ENCODE measurements around the gene CTTNBP2. TPM values are rescaled to one million over a fixed set of nuclear protein-coding genes. Genes with fewer than 3 reads are reported as not detected.

The CTTNBP2 gene
- total RNA-seq, 1 donor from 2014 or later, result 0.18 TPM

DNA sequence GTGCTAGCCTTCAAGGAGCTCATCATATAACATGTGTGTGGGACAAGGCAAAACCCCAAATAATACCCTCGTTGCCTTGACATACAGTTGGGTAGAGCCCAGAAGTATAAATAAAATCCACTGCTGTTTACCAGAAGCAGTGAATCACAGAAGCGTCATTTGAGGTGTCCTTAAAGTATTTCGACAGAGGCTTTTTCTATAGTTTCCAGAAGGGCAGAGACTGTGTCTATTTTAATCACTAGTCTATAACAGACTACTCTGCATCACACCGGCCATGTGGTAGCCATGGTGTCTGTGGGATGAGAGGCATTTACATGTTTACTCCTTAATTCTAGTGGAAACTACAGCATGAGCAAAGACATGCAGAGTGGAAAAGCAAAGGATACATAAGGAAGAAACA lies 131.3 kb downstream of the CTTNBP2 start:
- no peak for TF ChIP-seq CTCF (IDR thresholded peaks at IDR 0.05)
- ChIA-PET CTCF (no interaction called here), POLR2A (no interaction called here)
- Mint-ChIP-seq H3K36me3 (ENCODE audit: low read depth) (no peaks in the 10 kb centered on the region), H3K4me3 (no peak overlapping the region), H3K4me1 (no peaks in the 10 kb centered on the region), H3K27ac (no peak overlapping the region), H3K27me3 (peaks cover 4% of the 10 kb centered on the region), H3K9me3 (no peaks in the 10 kb centered on the region)
- DNase-seq, result no peak
- no peak for ATAC-seq (ENCODE audit: low read depth)
- intact Hi-C loops (cut with micrococcal nuclease), result no loop called here

DNA sequence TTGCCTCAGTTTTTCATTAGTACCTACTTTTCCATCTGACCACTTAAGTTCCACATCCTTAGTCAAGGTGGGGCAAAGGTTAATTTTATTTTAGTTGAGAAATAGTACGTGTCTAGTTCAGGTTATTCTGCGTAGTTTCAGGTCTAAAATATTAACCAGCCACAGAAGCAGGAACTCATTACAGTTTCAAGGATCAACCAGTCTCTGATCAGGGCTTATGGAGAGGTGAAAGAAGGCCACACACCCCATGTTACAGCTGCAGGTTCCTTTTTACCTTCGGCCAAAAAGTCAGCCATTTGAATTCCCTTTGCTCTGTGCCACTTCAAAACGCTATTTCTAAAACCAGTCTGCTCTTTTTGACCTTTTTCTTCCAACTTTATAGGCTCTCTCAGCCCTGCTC lies 134.2 kb downstream of the CTTNBP2 start:
- ChIA-PET CTCF (no interaction called here), POLR2A (no interaction called here)
- no peak for DNase-seq
- Mint-ChIP-seq H3K4me3 (no peak overlapping the region), H3K27ac (no peak overlapping the region), H3K4me1 (no peaks in the 10 kb centered on the region), H3K36me3 (ENCODE audit: low read depth) (no peaks in the 10 kb centered on the region), H3K9me3 (no peaks in the 10 kb centered on the region), H3K27me3 (peaks cover 2% of the 10 kb centered on the region)
- intact Hi-C loops (cut with micrococcal nuclease), result no loop called here
- no peak for TF ChIP-seq CTCF (IDR thresholded peaks at IDR 0.05)
- ATAC-seq (ENCODE audit: low read depth), result no peak

DNA sequence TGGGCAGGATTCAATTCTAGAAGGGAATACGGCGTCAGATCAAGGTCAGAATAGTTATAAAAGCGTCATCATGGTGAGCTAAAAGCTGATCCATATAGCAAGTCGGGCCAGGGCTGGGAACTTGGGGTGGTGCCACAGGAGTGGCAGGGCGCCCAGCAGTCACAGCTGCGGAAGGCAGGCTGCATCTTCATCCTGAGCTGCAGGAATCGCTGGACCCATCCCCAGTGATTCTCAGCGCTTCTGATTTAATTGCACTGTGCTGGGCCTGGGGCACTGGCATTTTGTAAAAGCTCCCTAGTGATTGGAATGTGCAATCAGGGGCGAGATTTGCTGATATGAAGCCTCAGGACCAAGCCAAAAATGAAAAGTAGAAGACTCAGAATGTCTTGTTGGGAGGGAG lies 135.3 kb downstream of the CTTNBP2 start:
- CTCF ChIA-PET, result no interaction called here
- no peaks in the 10 kb centered on the region for H3K9me3 Mint-ChIP-seq
- intact Hi-C loops (cut with micrococcal nuclease), result no loop called here
- POLR2A ChIA-PET, result no interaction called here
- no peak for ATAC-seq (ENCODE audit: low read depth)
- H3K27me3 Mint-ChIP-seq, result peaks cover 7% of the 10 kb centered on the region
- H3K27ac Mint-ChIP-seq, result no peak overlapping the region
- H3K4me3 Mint-ChIP-seq, result no peak overlapping the region
- TF ChIP-seq CTCF (IDR thresholded peaks at IDR 0.05), result no peak
- DNase-seq, result no peak
- H3K4me1 Mint-ChIP-seq, result no peaks in the 10 kb centered on the region
- no peaks in the 10 kb centered on the region for H3K36me3 Mint-ChIP-seq (ENCODE audit: low read depth)

DNA sequence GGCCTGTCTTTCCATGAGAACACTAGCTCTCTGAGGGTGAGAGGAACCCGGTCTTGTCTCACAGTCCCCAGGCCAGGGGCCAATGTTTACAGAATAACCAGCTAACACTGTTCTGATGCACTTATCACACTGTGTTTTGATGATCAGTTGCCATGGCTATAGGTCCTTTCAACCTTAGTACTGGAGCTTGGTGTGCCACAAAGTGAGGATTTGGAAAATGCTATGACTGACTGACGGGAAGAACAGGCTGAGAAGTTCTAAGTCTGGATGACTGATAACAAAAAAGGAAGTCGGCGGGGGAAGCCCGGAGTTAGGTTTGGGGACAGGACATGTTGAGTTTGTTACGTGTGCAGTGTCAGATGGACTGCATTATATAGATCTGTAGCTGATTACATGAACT lies 141.8 kb downstream of the CTTNBP2 start:
- peaks cover 10% of the 10 kb centered on the region for H3K27me3 Mint-ChIP-seq
- TF ChIP-seq CTCF (IDR thresholded peaks at IDR 0.05), result no peak
- no peak for DNase-seq
- no peak overlapping the region for H3K4me3 Mint-ChIP-seq
- ChIA-PET CTCF (no interaction called here), POLR2A (no interaction called here)
- no peaks in the 10 kb centered on the region for H3K4me1 Mint-ChIP-seq
- H3K27ac Mint-ChIP-seq, result no peak overlapping the region
- H3K36me3 Mint-ChIP-seq (ENCODE audit: low read depth), result no peaks in the 10 kb centered on the region
- no peaks in the 10 kb centered on the region for H3K9me3 Mint-ChIP-seq
- intact Hi-C loops (cut with micrococcal nuclease), result no loop called here
- no peak for ATAC-seq (ENCODE audit: low read depth)

DNA sequence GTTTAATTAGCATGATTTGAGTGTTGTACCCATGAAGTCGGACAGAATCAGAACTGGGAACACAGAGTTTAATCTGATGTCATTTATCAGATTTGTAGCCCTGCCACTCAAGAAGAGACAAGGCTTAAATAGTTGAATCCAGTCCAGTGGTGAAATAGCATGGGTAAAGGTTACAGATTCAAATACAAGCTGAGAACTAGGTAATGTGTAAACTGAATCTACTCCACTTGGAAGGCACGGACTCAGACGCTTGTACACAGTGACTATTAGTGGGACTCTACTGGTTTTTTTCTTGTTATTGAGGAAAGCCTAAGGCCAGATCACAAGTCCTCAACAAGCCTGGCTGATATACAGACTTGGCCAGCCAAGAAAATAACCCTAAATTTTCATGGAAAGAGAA lies 142.9 kb downstream of the CTTNBP2 start:
- Mint-ChIP-seq H3K27ac (no peak overlapping the region), H3K36me3 (ENCODE audit: low read depth) (no peaks in the 10 kb centered on the region), H3K9me3 (no peaks in the 10 kb centered on the region), H3K27me3 (peaks cover 14% of the 10 kb centered on the region), H3K4me3 (no peak overlapping the region), H3K4me1 (no peaks in the 10 kb centered on the region)
- no peak for TF ChIP-seq CTCF (IDR thresholded peaks at IDR 0.05)
- intact Hi-C loops (cut with micrococcal nuclease), result no loop called here
- DNase-seq (no peak), ATAC-seq (ENCODE audit: low read depth) (no peak)
- ChIA-PET CTCF (no interaction called here), POLR2A (no interaction called here)

All from activated B cell treated with CpG ODN at 0.5 μM for 24 hours (primary cell).